Endodermal cell (in vitro differentiated cells): ENCODE results near the gene RCOR1. TPM values are rescaled to one million over a fixed set of nuclear protein-coding genes. Genes with fewer than 3 reads are reported as not detected.

Source experiments
- DNase-seq: peaks from one replicate; pipeline ENCODE4 v3.0.0-alpha.2; 2017
- H3K27ac ChIP-seq: 2 replicates; pipeline ENCODE4 v1.5.1; 2013; ENCODE audit warnings: mild to moderate bottlenecking, low read depth, low read length, moderate library complexity
- H3K27me3 ChIP-seq: 2 replicates; pipeline ENCODE4 v1.6.1; 2013; ENCODE audit warnings: mild to moderate bottlenecking, low read length, moderate library complexity; ENCODE audit not compliant: insufficient read depth, control insufficient read depth, poor library complexity, severe bottlenecking
- H3K36me3 ChIP-seq: 2 replicates; pipeline ENCODE4 v1.7.0; 2013; ENCODE audit warnings: mild to moderate bottlenecking, low read length, moderate library complexity; ENCODE audit not compliant: control insufficient read depth, insufficient read depth
- H3K4me1 ChIP-seq: one replicate; pipeline ENCODE4 v1.7.0; 2013; ENCODE audit warnings: low read length; ENCODE audit not compliant: control insufficient read depth, insufficient read depth
- H3K4me3 ChIP-seq: 2 replicates; pipeline ENCODE4 v1.5.1; 2013; ENCODE audit warnings: mild to moderate bottlenecking, low read length, moderate library complexity
- H3K9ac ChIP-seq: 2 replicates; pipeline ENCODE4 v1.6.1; 2013; ENCODE audit warnings: mild to moderate bottlenecking, low read length, moderate library complexity; ENCODE audit not compliant: poor library complexity, severe bottlenecking; ENCODE audit errors: extremely low read depth
- H3K9me3 ChIP-seq: 2 replicates; pipeline ENCODE4 v1.6.1; 2013; ENCODE audit warnings: mild to moderate bottlenecking, low read length, moderate library complexity; ENCODE audit not compliant: control insufficient read depth
- H3K27ac Mint-ChIP-seq: 2 replicates; pipeline ENCODE4 v1.8.0; 2020; ENCODE audit warnings: mixed read lengths
- H3K27me3 Mint-ChIP-seq: 2 replicates; pipeline ENCODE4 v1.8.0; 2021; ENCODE audit warnings: mild to moderate bottlenecking, mixed read lengths; ENCODE audit not compliant: insufficient read depth
- H3K36me3 Mint-ChIP-seq: 2 replicates; pipeline ENCODE4 v1.8.0; 2020; ENCODE audit warnings: low read depth, mixed read lengths
- H3K4me1 Mint-ChIP-seq: 2 replicates; pipeline ENCODE4 v1.8.0; 2020; ENCODE audit warnings: mixed read lengths
- H3K4me3 Mint-ChIP-seq: 2 replicates; pipeline ENCODE4 v1.8.0; 2020; ENCODE audit warnings: mild to moderate bottlenecking, moderate library complexity, mixed read lengths
- H3K9me3 Mint-ChIP-seq: 2 replicates; pipeline ENCODE4 v1.8.0; 2020; ENCODE audit warnings: mild to moderate bottlenecking, mixed read lengths
- CTCF ChIP-seq: fragments of 200-600 bp; sonication (generic); conservative IDR thresholded peaks from 2 replicates; pipeline ENCODE4 v1.5.0; 2021; ENCODE audit warnings: antibody characterized with exemption, mild to moderate bottlenecking
- WGBS, 2 experiments: methylation state at CpG; one replicate each; pipeline versions ENCODE4 v1.1.5 to v1.1.7; 2013; ENCODE audit warnings: missing lambda C conversion rate in 2 of 2, mixed read lengths in 1 of 2; ENCODE audit not compliant: insufficient coverage in 1 of 2, insufficient read length in 1 of 2; 5-methylcytosine and 5-hydroxymethylcytosine counted together
- total RNA-seq, 2 donors: library from RNA; stranded (reverse); fragmentation: NEBNext Ultra II Directional in 1 of 2; extraction: Animal tissue kit (Norgen Biotek cat#: 25700) in 1 of 2; gene quantifications; 2 replicates in 1 of 2; 3 replicates in 1 of 2; pipeline ENCODE4 v1.2.1, GENCODE V29; 2021

The RCOR1 gene
- total RNA-seq, 2 donors from 2014 or later: 30.3 to 31.5 TPM

DNA sequence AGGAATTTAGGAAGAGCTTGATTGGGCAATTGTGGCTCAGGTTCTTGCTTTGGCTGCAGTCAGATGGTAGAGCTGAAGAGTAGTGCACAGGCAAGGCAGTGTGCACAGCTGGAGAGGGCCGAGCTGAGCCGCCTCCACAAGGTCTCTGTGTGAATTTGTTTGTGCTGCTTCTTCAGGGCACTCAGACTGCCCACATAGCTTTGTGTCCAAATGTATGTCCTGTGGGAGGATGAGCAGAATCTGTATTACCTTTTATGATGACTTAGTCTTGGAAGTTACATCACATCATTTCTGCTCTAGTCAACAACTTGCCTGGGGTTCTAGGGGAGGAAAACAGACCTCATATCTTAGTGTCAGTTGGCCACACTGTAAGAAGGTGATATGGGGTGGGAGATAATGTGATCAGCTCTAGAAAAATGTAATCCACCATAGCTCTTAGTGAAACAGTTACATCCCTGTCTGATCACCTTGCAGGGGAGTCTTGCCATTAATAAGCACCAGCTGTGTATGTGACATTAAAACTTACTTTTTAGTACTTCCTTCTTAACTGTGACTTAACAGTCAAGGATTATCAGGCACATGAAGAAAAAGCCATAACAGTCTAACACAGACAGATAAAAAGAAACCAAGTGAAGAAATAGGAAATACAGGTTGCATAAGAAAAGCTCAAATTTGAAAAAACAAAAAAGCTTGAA lies 53.4 kb downstream of the RCOR1 start:
- Mint-ChIP-seq H3K9me3 (no peaks in the 10 kb centered on the region), H3K27me3 (no peaks in the 10 kb centered on the region), H3K27ac (peak overlapping the region; percentile 26), H3K4me1 (peaks cover 36% of the 10 kb centered on the region), H3K4me3 (no peak overlapping the region), H3K36me3 (no peaks in the 10 kb centered on the region)
- Histone ChIP-seq H3K4me1 (peaks cover 12% of the 10 kb centered on the region), H3K36me3 (no peaks in the 10 kb centered on the region), H3K4me3 (no peak overlapping the region), H3K27ac (peak overlapping the region; percentile 9), H3K9me3 (no peaks in the 10 kb centered on the region), H3K9ac (no peak overlapping the region), H3K27me3 (no peaks in the 10 kb centered on the region)
- WGBS, 2 experiments: 73 to 83% methylated on average over 1 to 2 of the region's 2 CpGs
- TF ChIP-seq CTCF: no peak
- DNase-seq: no peak

DNA sequence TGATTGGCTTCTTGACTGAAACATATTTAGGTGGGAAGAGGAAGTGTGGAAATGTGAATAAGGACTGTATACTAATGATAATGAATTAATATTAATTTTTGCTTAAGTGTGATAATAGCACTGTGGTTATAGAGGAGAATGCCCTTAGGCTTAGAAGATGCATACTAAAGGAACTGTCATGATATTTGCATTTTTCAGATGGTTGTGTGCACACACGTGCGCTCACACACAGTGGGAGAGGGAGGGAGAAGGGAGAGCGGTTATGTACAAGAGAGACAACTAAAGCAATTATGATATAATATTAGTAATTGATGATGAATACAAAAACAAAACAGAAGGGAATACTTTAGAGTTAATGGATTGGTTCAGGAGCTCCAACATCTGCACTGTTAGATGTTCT lies 54.2 kb downstream of the RCOR1 start:
- no peaks in the 10 kb centered on the region for H3K27me3 ChIP-seq
- Mint-ChIP-seq H3K27ac (no peak overlapping the region), H3K36me3 (no peaks in the 10 kb centered on the region), H3K9me3 (no peaks in the 10 kb centered on the region), H3K4me3 (no peak overlapping the region), H3K4me1 (peaks cover 36% of the 10 kb centered on the region), H3K27me3 (no peaks in the 10 kb centered on the region)
- DNase-seq: no peak
- H3K9me3 ChIP-seq: no peaks in the 10 kb centered on the region
- no peak overlapping the region for H3K27ac ChIP-seq
- WGBS, 2 experiments: 97% methylated on average over 3 of the region's 3 CpGs; no CpG with 5 or more reads in 1 of the 2 experiments
- TF ChIP-seq CTCF: no peak
- no peak overlapping the region for H3K4me3 ChIP-seq
- H3K36me3 ChIP-seq: no peaks in the 10 kb centered on the region
- H3K4me1 ChIP-seq: peaks cover 12% of the 10 kb centered on the region
- no peak overlapping the region for H3K9ac ChIP-seq

DNA sequence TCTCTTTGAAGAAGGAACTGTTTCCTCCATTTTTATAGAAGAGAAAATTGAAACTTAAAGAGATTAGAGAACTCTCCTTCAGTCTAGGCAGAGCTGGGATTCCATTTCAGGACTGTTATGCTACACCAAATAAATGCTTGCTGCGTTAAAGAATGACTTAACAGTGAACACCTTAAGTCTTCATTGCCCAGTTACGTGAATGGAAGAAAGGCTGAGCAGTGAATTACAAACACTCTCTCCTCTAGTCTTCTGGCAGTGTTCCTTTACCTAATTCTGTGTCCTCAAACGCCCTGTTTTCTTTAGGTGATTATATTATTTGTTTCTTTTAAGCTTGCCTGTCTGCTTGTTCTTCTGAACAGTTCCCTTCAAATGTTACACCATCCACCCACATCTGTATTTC lies 59.7 kb downstream of the RCOR1 start:
- Mint-ChIP-seq H3K9me3 (peaks cover 3% of the 10 kb centered on the region), H3K4me3 (no peak overlapping the region), H3K4me1 (no peaks in the 10 kb centered on the region), H3K27me3 (no peaks in the 10 kb centered on the region), H3K27ac (no peak overlapping the region), H3K36me3 (peaks cover 3% of the 10 kb centered on the region)
- WGBS, 2 experiments: 99 to 100% methylated on average over 2 of the region's 3 CpGs
- Histone ChIP-seq H3K9ac (no peak overlapping the region), H3K36me3 (no peaks in the 10 kb centered on the region), H3K27me3 (no peaks in the 10 kb centered on the region), H3K9me3 (peaks cover 7% of the 10 kb centered on the region), H3K4me1 (no peaks in the 10 kb centered on the region), H3K27ac (no peak overlapping the region), H3K4me3 (no peak overlapping the region)
- no peak for DNase-seq
- no peak for TF ChIP-seq CTCF
